H1 (cell line): ENCODE data around the gene ZNF641.

Experiments used
- CTCF ChIP-seq, 3 experiments: IDR thresholded peaks; 1 replicate in 2 of 3; 2 replicates in 1 of 3; pipeline versions ENCODE4 v1.5.1 to v1.6.1; 2011; ENCODE audit warnings: low read length in 3 of 3, mild to moderate bottlenecking in 3 of 3, inconsistent platforms in 2 of 3, low read depth in 1 of 3, moderate library complexity in 1 of 3; ENCODE audit not compliant: insufficient read depth in 1 of 3; ENCODE audit errors: control extremely low read depth in 1 of 3
- KDM1A ChIP-seq: fragments of 200-600, 300-600 bp; sonication (generic); IDR thresholded peaks from 2 replicates; pipeline ENCODE4 v1.7.1; 2016; ENCODE audit warnings: mild to moderate bottlenecking, low read length, borderline replicate concordance

GRCh38 chr12:48388938-48389337, 38.2 kb upstream of the ZNF641 start:
- TF ChIP-seq KDM1A (no peak), CTCF (IDR thresholded peaks at IDR 0.05; ENCODE audit: control extremely low read depth in 1 of 3, insufficient read depth in 1 of 3, low read depth in 1 of 3, low read length in 3 of 3) (no peak)
